GM12873 (cell line): ENCODE results near the gene IQCM.

Experiments used
- CTCF ChIP-seq: IDR thresholded peaks from 2 replicates; pipeline ENCODE4 v1.5.1; 2012; ENCODE audit warnings: low read depth, mild to moderate bottlenecking, moderate library complexity, low read length, control low read depth; ENCODE audit not compliant: insufficient read depth; ENCODE audit errors: missing control alignments

The IQCM gene

GRCh38 chr4:149751174-149751573, 64.5 kb downstream of the IQCM start:
- TF ChIP-seq CTCF = no peak

- no peak for TF ChIP-seq CTCF
Observed at GRCh38 chr4:149749784-149750183, 65.9 kb downstream of the IQCM start.

- no peak for TF ChIP-seq CTCF
Observed at GRCh38 chr4:149747646-149748045, 68.0 kb downstream of the IQCM start.

GRCh38 chr4:149746276-149746675, 69.4 kb downstream of the IQCM start:
- TF ChIP-seq CTCF = no peak

GRCh38 chr4:149741186-149741831, 74.3 kb downstream of the IQCM start:
- TF ChIP-seq CTCF = no peak

- no peak for TF ChIP-seq CTCF
Observed at GRCh38 chr4:149738156-149738555, 77.5 kb downstream of the IQCM start.

GRCh38 chr4:149735796-149736195, 79.8 kb downstream of the IQCM start:
- TF ChIP-seq CTCF = no peak

- TF ChIP-seq CTCF = no peak
Observed at GRCh38 chr4:149728444-149728843, 87.2 kb downstream of the IQCM start.
